Peyer's patch (tissue), 4 donors: ENCODE results near the gene PDE4D.

Experiments used
- POLR2A ChIP-seq, 2 donors: fragments of 450-650 bp; IDR thresholded peaks; one replicate each; pipeline ENCODE4 v1.5.1; 2017; ENCODE audit warnings: antibody characterized with exemption in 2 of 2, mild to moderate bottlenecking in 2 of 2, moderate library complexity in 2 of 2
- TF ChIP-seq, protein P1 (sequence below), 6 experiments: fragments of 450-650 bp in 4 of 6; fragments of 200-600 bp in 2 of 6; sonication (generic) in 1 of 6; IDR thresholded peaks; one replicate each; pipeline ENCODE4 v1.5.1; 2017 to 2019; ENCODE audit warnings: antibody characterized with exemption in 6 of 6, mild to moderate bottlenecking in 3 of 6, moderate library complexity in 1 of 6

DNA sequence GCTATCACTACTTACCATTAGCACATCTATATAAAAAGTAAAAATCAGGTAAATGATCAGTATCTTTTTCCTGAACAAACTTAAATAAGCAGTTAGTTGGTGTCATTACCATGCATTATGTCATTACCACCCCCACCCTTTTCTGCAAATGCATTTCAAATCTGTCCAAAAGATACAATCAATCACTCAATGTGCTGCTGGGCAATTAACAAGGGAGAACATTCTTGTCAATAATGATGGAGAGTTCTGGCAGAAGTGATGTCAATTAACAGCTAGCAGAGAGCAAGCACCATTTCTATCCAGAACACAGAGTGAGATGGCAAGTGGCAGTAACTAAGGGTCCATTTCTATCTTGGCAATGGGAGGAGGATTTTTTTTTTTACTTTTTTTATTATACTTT, 3.5 kb upstream of the PDE4D start:
- TF ChIP-seq, protein P1, sequence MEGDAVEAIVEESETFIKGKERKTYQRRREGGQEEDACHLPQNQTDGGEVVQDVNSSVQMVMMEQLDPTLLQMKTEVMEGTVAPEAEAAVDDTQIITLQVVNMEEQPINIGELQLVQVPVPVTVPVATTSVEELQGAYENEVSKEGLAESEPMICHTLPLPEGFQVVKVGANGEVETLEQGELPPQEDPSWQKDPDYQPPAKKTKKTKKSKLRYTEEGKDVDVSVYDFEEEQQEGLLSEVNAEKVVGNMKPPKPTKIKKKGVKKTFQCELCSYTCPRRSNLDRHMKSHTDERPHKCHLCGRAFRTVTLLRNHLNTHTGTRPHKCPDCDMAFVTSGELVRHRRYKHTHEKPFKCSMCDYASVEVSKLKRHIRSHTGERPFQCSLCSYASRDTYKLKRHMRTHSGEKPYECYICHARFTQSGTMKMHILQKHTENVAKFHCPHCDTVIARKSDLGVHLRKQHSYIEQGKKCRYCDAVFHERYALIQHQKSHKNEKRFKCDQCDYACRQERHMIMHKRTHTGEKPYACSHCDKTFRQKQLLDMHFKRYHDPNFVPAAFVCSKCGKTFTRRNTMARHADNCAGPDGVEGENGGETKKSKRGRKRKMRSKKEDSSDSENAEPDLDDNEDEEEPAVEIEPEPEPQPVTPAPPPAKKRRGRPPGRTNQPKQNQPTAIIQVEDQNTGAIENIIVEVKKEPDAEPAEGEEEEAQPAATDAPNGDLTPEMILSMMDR (IDR thresholded peaks at IDR 0.05): no peak
- no peak for TF ChIP-seq POLR2A (IDR thresholded peaks at IDR 0.05)
